ENCODE measurements around the gene CALB2. TPM values are rescaled to one million over a fixed set of nuclear protein-coding genes. Genes with fewer than 3 reads are reported as not detected.

Gene CALB2
- total RNA-seq, 1 donor from 2014 or later: 0.12 TPM

GRCh38 chr16:71424626-71425025, 66.1 kb downstream of the CALB2 start:
- no peak for TF ChIP-seq CTCF (conservative IDR thresholded peaks at IDR 0.05; ENCODE audit: low read depth, low read length)
- no peak for DNase-seq (ENCODE audit: low read depth)

GRCh38 chr16:71425746-71426068, 67.2 kb downstream of the CALB2 start:
- TF ChIP-seq CTCF (conservative IDR thresholded peaks at IDR 0.05; ENCODE audit: low read depth, low read length): no peak
- no peak for DNase-seq (ENCODE audit: low read depth)
- peak overlapping the region; percentile 55 for H3K4me3 ChIP-seq (ENCODE audit: low read depth, low read length)

More at GRCh38 chr16:71424626-71425025, 66.1 kb downstream of the CALB2 start:
- no peak overlapping the region for H3K4me3 ChIP-seq (ENCODE audit: low read depth, low read length)

GRCh38 chr16:71426069-71426879, 67.8 kb downstream of the CALB2 start:
- peak; percentile 57 for DNase-seq (ENCODE audit: low read depth)
- TF ChIP-seq CTCF (conservative IDR thresholded peaks at IDR 0.05; ENCODE audit: low read depth, low read length): no peak
- H3K4me3 ChIP-seq (ENCODE audit: low read depth, low read length): peak overlapping the region; percentile 55

- no peak for DNase-seq (ENCODE audit: low read depth)
- H3K4me3 ChIP-seq (ENCODE audit: low read depth, low read length): no peak overlapping the region
- TF ChIP-seq CTCF (conservative IDR thresholded peaks at IDR 0.05; ENCODE audit: low read depth, low read length): no peak
Observed at GRCh38 chr16:71426880-71427615, 68.5 kb downstream of the CALB2 start.

GRCh38 chr16:71428385-71428784, 69.9 kb downstream of the CALB2 start:
- TF ChIP-seq CTCF (conservative IDR thresholded peaks at IDR 0.05; ENCODE audit: low read depth, low read length): no peak
- H3K4me3 ChIP-seq (ENCODE audit: low read depth, low read length): no peak overlapping the region
- DNase-seq (ENCODE audit: low read depth): no peak

- no peak for TF ChIP-seq CTCF (conservative IDR thresholded peaks at IDR 0.05; ENCODE audit: low read depth, low read length)
- H3K4me3 ChIP-seq (ENCODE audit: low read depth, low read length): no peak overlapping the region
- DNase-seq (ENCODE audit: low read depth): no peak
Observed at GRCh38 chr16:71428883-71429282, 70.4 kb downstream of the CALB2 start.
